ENCODE results near the gene CPLX1.

The CPLX1 gene

DNA sequence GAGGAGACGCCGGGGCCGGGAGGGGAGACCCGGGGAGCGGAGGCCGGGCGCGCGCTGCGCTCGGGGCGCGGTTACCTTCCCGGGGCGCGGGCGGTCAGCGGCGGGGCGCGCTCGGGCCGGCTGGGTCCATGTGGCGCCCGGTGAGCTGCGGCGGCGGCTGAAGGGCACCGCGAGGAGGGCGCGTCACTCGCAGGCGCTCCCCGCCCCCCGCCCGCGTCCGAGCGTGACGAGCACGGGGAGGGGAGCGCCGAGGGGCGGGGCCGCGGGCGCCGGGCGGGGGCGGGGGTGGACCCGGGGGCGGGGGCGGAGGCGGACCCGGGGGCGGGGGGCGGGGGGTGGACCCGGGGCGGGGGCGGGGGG is at the start of gene CPLX1:
CPLX1 (minus strand) TSS at position 159 of the 360 bp plus-strand sequence. CDS start 1,607 bp downstream, outside the sequence.
- H3K27ac ChIP-seq: no peak within 1 kb of the TSS
- no peak for DNase-seq (ENCODE audit: low read depth, low spot score)

DNA sequence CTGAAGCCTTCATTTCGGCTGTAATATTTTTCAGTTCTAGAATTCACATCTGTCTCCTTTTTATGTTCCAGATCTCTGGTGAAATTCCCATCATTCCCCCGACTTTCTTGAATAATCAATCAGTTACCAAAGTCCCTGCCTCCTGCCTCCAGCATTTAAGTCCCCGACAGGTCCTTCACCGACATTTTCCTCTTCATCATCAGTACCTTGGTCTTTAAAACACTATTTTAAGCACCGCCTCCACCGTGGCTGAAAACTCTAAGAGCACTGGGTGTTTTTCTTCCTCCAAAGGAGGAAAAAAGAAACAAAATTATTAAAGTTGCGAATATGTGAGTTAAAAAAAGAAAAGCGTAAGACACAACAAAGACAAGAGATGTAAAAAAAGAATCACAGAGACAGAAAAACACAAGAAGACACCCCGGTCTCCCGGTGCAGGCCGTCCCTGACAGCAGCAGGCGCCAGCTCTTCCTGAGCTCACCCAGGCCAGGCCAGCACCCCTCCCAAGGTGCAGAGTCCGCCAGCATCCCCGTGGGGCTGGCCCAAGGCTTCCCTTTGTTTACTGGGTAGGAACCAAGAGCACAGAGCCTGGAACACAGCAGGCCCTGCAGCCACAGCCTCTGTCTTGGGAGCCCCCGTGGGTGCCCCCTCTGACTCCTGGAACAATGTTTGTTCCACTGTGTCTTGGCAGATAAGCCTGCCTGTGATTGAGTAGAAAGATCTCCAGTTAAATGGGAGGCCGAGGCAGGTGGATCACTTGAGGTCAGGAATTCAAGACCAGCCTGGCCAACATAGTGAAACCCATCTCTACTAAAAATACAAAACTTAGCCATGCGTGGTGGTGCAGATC is 49.3 kb upstream of the CPLX1 start:
- H3K27ac ChIP-seq: no peak overlapping the region
- DNase-seq (ENCODE audit: low read depth, low spot score): no peak

DNA sequence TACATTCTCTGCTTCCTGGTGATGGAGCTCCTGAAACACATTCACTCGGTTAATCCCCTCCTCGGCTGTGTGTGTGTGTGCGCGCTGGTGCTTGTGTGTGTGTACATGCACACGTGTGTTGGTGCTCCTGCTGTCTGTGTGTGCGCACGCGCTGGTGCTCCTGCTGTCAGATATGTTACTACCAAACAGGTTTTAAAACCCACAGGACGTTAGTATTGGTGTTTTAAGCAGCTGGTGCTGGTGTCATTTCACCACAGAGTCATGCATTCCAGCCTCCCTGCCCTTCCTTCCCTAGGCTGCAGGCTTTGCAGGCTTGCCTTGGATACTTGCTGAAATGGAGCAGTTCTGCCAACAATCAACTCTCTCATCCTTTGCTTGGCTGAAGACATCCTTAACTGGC is 48.1 kb upstream of the CPLX1 start:
- DNase-seq (ENCODE audit: low read depth, low spot score): no peak
- H3K27ac ChIP-seq: no peak overlapping the region

DNA sequence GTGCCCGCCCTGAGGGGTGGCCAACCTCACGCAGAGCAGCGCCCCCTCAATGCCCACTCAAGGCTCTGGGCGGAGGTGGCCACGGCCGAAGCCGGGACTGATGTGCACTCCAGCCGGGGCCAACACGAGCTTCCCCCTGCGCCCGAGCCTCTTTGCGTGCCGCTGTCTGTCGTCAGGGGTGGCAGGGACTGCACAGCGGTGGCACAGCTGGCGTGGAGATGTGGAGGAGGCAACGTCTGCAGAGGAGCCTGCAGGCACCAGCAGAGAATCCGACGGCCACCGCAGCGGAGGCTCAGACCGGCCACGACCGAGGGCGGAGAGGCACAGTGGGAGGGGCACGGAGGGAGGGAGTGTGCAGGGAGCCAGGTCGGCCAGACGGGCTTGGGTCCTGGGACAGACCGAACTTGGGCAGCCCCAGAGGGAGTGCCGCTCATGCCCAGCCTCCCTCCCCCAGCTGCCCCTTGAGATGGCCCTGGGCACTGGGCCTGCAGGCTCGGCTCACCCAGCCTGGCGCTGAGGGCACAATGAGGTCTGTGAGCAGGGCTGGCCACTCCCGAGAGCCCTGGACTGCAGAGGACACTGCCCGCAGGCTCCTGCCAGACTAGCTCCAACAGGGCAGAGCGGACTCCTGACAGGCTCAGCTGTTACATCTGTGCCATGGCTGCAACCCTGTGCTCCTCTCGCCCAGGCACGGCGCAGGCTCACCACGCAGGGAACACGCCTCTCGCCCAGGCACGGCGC is 46.5 kb upstream of the CPLX1 start:
- no peak for DNase-seq (ENCODE audit: low read depth, low spot score)
- H3K27ac ChIP-seq: no peak overlapping the region

DNA sequence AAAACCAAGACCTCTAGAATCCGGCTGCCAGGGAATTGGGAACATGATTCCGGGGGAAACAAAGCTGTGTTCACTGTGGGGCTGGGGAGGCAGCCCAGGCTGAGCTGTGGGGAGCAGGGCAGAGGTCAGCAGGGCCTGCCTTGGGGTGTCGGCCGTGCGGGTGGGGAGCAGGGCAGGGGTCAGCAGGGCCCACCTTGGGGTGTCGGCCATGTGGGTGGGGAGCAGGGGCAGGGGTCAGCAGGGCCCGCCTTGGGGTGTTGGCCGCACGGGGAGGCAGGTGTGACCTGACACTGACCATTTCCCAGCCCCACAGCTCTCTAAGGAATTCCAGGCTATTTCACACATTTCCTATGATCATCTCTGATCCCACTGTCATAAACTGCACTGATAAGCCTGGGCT is 45.6 kb upstream of the CPLX1 start:
- H3K27ac ChIP-seq: no peak overlapping the region
- DNase-seq (ENCODE audit: low read depth, low spot score): no peak

DNA sequence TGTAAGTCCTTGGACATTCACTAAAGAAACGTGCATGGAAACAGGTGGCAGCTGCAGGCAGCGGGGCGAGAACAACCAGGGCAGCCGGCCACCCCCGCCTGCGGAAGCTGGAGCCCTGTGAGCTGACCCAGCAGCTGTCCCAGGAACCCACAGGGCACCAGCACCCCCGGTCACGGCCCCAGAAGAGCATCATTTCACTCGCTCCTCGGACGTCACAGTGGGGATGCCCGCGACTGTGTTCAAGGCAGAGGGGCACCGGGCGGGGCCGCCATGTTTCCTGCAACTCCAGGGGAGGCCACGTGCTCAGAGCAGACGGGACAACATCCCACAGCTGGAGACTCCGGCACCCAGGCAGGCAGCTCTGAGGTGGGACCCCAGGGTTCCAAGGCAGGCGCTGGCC is 45.0 kb upstream of the CPLX1 start:
- no peak overlapping the region for H3K27ac ChIP-seq
- no peak for DNase-seq (ENCODE audit: low read depth, low spot score)

DNA sequence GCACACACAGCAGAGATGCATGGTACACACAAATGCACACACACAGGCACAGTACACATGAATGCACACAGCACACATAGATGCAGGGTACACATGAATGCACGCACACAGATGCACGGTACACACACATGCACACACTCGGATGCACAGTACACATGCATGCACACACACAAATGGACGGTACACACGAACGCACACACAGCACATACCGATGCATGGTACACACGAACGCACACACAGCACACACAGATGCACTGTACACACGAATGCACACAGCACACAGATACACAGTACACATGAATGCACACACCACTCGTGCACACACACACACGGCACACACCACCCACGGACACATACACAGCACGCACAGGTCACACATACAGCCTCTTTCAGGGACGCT is 43.8 kb upstream of the CPLX1 start:
- no peak for DNase-seq (ENCODE audit: low read depth, low spot score)
- no peak overlapping the region for H3K27ac ChIP-seq

DNA sequence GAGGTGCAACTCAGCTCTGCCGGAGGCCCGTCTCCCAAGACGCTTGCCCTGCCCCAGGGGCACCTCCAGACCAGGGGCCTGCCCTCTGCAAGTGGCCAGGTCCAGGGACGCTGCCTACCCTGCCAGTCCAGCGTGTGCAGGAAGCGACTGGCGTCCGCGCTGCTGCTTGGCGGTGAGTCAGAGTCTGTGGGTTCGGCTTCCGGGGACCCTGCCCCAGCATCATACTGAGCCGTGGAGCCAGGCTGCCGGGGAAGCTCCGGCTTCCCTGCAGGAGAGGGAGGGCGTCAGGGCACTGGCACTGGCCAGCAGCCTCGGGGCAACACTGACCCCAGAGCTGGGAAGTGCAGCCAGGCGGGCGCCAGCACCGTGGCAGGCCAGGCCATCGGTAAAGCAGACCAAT is 42.5 kb upstream of the CPLX1 start:
- H3K27ac ChIP-seq: no peak overlapping the region
- DNase-seq (ENCODE audit: low read depth, low spot score): no peak

DNA sequence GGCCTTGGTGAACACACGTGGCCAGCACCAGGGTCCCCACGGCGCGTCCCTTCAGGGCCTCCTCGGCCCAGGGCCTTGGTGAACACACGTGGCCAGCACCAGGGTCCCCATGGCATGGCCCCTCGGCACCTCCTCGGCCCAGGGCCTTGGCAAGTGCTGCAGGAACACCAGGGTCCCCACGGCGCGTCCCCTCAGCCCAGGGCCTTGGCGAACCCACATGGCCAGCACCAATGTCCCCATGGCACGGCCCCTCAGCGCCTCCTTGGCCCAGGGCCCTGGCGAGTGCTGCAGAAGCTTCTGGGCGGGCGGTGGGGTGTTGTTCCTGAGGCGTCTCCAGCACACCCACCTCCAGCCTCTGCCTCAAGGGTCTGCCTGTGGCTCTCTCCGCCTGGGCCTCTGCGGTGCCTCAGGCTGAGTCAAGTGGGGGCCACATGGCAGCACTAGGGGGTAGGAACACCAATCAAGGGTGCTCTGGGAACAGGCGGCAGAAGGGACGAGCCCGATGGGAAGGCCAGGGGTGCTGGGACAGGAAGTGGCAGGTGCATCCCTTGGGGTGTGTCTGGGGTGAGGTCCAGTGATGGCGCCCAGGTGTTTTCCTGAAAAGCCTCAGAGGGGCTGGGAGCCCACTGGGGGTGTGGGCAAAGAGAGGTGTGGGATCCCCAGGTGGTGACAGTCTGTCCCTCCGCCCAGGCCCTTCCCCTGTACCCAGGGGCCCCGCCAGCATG is 41.8 kb upstream of the CPLX1 start:
- no peak for DNase-seq (ENCODE audit: low read depth, low spot score)
- no peak overlapping the region for H3K27ac ChIP-seq

DNA sequence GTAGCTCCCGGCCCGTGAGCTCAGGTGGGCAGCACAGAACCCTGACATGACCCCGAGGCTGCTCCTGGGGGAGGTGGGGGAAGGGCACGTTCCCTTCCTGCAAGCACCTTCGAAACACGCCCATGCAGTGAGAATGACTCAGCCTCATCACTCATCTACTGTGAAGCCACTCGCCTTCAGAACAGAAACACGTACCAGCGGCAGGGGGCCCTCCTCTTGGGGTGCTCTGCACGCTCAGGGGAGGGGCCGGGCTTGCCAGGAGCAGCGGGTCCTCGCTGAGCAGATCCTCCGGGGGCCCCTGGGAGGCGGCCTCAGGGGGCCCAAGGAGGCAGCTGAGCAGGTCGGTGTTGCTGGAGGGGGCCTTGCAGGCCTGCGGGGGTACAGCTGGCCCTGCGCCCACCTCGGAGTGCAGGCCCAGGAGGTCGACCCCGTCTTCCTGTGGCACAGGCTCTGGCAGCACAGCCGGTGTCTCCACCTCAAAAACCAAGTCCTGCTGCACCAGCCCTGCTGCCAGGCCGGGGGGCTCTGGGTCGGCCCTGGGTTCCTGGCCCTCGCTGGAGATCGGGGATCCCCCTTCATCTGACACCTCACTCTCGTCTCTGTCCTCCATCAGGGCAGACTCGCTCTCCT is 40.9 kb upstream of the CPLX1 start:
- H3K27ac ChIP-seq: no peak overlapping the region
- peak; percentile 5 for DNase-seq (ENCODE audit: low read depth, low spot score)

DNA sequence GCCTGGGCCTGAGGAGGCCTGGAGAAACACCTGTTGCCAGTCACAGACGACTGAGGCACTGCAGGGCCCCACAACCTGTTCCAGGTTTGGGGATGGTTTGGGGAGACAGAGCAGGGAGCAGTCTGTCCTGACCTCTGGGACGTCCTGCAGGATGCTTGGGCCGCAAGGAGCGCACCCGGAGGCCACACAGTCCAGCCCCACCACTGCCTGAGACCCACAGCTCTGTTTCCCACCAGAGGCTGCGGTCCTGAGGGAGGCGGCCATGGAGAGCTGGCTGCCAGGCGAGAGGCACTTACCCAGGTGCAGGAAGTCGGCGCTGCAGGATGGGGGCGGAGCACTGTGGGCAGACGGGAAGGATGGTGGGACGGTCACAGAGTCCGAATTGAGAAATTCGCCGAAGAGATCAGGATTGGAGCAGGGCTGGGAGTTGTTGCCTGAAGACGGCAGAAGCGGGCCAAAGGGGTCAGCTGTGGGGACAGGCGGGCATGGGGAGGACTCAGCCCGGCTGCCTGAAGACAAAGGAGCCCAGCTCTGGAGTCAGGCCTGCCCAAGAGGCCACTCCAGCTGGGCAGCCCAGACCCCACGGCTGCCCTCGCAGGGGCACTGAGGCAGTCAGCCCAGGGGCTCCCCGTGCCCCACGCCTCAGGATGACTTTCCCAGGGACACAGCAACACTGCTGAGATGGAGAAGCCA is 40.3 kb upstream of the CPLX1 start:
- H3K27ac ChIP-seq: no peak overlapping the region
- DNase-seq (ENCODE audit: low read depth, low spot score): no peak

DNA sequence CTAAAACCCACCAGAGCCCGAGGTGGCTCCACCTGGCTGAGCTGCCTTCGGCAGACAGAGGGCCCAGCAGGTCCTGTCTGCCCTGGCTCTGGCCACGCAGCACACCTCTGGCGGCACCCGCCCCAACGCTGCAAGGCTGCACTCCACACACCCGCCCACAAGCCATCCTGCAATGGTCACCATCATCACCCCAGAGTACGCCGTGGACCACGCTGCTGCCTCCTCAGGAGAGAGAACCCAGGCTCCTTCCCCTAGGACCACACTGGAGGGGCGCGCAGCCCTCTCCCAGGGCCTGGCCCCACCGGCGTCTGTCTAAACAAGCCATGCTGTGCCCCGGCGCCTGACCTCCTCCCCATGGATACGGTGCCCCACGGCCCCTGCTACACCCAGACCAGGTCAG is 39.6 kb upstream of the CPLX1 start:
- H3K27ac ChIP-seq: no peak overlapping the region
- DNase-seq (ENCODE audit: low read depth, low spot score): no peak

DNA sequence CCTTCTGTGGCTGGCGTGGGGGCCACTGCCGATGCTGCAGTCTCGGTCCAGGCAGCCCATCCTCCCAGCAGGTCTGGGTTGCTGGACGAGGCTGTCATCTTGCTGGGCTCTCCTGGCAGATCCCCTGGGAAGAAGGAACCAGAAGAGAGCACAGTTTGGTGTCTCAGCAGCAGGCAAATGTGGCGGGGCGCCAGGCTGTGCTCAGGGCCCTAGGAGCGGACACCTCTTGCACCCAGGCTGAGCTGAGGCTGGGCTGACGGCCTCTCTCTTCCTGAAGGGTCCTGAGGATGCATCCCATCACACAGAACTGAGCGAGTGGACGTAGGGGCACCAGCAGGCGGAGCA is 39.2 kb upstream of the CPLX1 start:
- no peak for DNase-seq (ENCODE audit: low read depth, low spot score)
- no peak overlapping the region for H3K27ac ChIP-seq

DNA sequence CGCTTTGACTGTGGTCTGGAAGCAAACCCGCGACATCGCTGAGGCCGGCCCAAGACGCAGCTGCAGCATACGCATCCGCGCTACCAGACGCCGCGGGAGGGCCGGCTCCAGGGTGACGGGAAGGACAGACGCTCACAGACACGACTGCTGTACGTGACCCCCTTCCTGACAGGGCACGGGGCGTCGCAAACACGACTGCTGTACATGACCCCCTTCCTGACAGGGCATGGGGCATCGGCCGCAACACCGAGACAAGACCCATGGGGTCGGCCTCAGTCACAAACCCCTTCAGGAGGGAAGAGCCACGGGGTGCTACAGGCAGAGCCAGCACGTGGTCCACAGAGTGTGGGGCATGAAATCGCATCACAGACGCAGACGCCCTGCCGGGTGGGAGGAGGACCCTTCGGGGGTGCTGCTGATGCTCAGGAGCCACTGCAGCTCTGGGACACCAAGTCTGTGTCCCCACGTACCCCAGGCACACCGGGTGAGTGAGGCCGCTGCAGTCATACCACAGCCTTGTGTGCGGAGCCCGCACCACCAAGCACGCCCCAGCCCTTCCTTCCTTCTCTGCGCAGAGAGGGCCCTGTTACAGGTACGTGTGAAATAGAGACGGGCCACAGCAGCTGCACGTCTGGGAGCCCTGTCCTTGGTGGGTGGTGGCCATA is 38.7 kb upstream of the CPLX1 start:
- no peak for DNase-seq (ENCODE audit: low read depth, low spot score)
- H3K27ac ChIP-seq: no peak overlapping the region

DNA sequence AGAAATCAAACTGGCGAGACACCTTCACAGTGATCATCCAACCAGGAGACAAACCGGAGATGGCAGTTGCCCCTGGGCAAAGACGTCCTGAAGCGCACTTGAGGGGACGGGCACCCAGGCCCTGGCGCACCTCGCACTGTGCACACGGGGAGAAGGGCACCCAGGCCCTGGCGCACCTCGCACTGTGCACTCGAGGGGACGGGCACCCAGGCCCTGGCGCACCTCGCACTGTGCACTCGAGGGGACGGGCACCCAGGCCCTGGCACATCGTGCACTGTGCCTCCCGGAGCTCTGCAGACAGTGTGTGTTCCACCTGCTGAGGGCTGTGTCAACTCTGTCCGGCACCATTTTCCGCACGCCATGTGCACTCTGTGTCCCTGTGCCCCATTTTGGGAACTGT is 34.6 kb upstream of the CPLX1 start:
- no peak overlapping the region for H3K27ac ChIP-seq
- DNase-seq (ENCODE audit: low read depth, low spot score): no peak

DNA sequence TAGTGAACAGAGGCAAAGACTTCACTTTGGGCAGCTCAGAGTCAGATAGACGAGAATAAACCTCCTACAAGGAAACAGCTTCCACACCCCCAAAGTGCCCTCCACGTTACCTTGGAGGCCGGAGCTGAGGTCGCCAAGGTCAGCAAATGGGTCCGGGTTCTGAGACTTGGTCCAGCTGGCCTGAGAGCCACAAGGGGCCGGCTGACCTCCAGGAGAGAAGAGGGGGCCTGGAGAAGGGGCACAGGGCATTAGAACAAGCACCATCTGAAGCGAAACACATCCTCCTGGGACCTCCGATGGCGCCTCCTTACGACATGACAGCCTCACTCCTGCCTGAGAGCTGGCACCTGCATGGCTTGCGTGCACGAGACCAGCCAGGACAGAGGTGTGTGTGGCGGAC is 33.6 kb upstream of the CPLX1 start:
- DNase-seq (ENCODE audit: low read depth, low spot score): no peak
- no peak overlapping the region for H3K27ac ChIP-seq

DNA sequence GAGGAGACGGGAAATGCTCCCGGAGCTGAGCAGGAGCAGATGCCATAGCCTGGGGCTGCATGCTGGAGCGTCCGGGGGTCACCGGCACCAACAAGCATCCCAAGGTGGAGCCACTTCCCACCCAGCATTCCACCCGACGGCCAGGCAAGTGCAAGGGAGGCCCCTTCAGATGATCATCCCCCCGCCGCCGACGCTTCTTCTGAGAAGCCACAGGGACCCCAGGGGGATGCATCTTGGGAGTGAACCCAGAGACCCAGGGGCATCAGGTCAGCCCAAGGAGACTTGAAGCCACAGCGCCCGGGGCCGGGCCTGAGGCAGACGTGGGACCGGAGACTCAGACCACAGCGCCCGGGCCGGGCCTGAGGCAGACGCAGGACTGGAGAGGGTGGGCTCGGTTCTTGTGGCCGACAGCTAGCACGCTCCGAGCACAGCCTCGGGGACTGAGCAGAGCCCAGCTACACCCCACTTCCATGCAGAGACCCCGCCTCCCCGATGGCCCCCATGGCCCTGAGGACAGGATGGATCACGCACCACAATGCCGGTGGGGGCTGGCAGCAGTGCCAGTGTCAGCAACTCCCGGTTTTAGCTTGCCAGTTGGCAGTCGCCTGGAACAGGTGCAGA is 33.0 kb upstream of the CPLX1 start:
- H3K27ac ChIP-seq: no peak overlapping the region
- no peak for DNase-seq (ENCODE audit: low read depth, low spot score)

DNA sequence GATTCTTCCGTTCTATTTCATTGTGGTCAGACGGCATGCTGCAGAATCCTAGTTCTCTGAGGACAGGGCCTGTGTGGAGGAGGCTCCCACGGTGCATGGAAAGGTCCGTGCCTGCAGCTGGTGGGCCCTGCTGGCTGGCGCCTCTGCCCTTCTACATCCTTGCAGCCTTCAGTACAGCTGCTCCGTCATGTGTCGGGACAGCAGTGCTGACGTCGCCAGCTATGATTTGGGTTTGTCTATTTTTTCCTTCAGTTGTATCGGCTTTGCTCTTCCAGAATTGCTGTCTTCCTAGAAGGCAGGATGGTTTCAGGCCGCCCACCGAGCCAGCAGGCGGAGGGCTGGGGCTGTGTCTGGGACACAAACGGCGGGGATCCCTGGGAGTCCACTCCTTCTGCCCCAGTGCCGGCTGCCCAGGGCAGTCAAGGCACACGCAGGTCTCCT is 32.1 kb upstream of the CPLX1 start:
- H3K27ac ChIP-seq: no peak overlapping the region
- DNase-seq (ENCODE audit: low read depth, low spot score): no peak

DNA sequence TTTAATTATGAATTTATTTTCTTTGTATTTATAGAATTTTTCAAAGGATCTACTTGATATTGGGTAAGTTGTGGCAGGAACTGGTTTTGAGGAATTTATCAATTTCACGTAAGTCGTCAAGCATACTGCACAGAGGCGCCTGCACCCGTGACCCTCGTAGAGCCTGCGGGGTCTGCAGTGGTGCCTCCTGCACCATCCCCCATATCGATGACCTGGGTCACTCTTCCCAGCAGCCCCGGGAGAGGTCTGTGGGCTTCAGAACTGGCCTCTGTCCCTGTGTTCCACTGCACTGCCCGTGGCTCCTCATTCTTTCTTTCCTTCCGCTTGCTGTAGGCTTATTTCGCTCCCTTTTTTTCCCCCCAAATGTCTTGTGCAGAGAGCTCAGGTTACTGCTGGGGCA is 31.5 kb upstream of the CPLX1 start:
- no peak overlapping the region for H3K27ac ChIP-seq
- no peak for DNase-seq (ENCODE audit: low read depth, low spot score)

All from epithelial cell of prostate (primary cell).